Measurements from ENCODE around the gene HSPA12B.

Gene HSPA12B

DNA sequence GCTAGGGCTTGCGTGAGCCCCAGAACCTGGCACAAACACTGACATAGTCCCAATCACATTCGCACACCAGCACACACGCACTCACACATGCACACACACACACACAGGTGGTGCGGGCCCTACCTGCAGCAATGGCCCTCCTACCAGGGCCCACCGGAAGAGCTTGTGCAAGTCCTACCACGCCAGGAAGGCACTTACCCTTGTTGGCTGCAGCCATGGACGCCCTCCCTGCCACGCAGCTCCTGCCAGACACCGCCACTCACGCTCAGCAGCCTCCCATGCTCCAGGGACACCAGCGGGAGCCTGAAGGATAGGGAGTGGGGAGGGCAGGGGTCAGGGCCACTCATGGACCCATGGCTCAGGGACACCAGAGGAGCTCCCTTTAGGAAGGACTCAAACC is 27.4 kb downstream of the HSPA12B start:
- H3K27ac Mint-ChIP-seq (ENCODE audit: low read depth), result no peak overlapping the region
- H3K4me1 Mint-ChIP-seq, result no peaks in the 10 kb centered on the region
- peaks cover 4% of the 10 kb centered on the region for H3K36me3 Mint-ChIP-seq (ENCODE audit: insufficient read depth)
- no peaks in the 10 kb centered on the region for H3K9me3 Mint-ChIP-seq
- no peak for DNase-seq (ENCODE audit: low spot score in 2 of 2)
- no peaks in the 10 kb centered on the region for H3K27me3 Mint-ChIP-seq
- ATAC-seq (replicated peaks; ENCODE audit: extremely low read depth, poor library complexity, severe bottlenecking), result no peak
- no peak overlapping the region for H3K4me3 Mint-ChIP-seq

DNA sequence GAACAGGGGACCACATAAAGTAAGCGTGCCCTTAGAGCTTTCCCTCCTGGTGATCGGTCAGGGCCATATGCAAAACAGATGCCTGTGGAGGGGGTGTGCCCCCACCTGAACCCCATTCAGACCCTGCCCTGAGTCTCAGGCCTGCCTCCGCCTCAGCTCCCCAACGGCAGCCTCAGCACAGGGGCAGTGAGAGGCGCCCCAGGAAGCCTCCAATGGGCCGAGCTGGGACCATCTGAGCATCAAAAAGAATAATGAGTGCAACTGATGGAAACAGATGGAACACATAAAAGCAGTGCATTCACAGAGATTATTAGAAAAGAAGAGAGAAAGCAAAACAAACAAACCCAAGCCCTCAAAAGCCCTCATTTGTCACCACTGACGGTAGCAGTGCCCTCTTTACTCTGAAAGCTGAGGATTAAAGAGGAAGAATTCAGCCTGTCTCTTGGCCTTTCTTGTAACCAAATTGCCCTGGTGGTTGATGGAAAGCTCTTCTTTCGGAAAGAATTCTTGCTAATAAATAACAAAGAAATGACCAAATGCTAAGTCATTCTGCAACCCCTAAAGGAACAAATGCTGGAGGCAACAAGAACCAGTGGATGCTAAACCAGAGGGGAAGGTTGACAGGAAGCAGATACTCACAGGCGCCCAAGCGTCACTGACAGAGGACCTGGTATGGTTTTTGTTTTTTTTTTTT is 28.3 kb downstream of the HSPA12B start:
- no peak overlapping the region for H3K4me3 Mint-ChIP-seq
- no peaks in the 10 kb centered on the region for H3K27me3 Mint-ChIP-seq
- DNase-seq (ENCODE audit: low spot score in 2 of 2), result no peak
- ATAC-seq (replicated peaks; ENCODE audit: extremely low read depth, poor library complexity, severe bottlenecking), result no peak
- no peak overlapping the region for H3K27ac Mint-ChIP-seq (ENCODE audit: low read depth)
- peaks cover 4% of the 10 kb centered on the region for H3K36me3 Mint-ChIP-seq (ENCODE audit: insufficient read depth)
- H3K9me3 Mint-ChIP-seq, result no peaks in the 10 kb centered on the region
- H3K4me1 Mint-ChIP-seq, result peaks cover 6% of the 10 kb centered on the region

- Mint-ChIP-seq H3K27me3 (no peaks in the 10 kb centered on the region), H3K4me3 (no peak overlapping the region), H3K4me1 (peaks cover 26% of the 10 kb centered on the region), H3K9me3 (no peaks in the 10 kb centered on the region), H3K36me3 (ENCODE audit: insufficient read depth) (peaks cover 15% of the 10 kb centered on the region), H3K27ac (ENCODE audit: low read depth) (no peak overlapping the region)
- DNase-seq (ENCODE audit: low spot score in 2 of 2), result no peak
- no peak for ATAC-seq (replicated peaks; ENCODE audit: extremely low read depth, poor library complexity, severe bottlenecking)
These were observed 31.5 kb downstream of the HSPA12B start for GRCh38 chr20:3763671-3764601.

GRCh38 chr20:3764659-3765058 is 32.2 kb downstream of the HSPA12B start:
- no peak overlapping the region for H3K4me3 Mint-ChIP-seq
- ATAC-seq (replicated peaks; ENCODE audit: extremely low read depth, poor library complexity, severe bottlenecking), result no peak
- peaks cover 17% of the 10 kb centered on the region for H3K36me3 Mint-ChIP-seq (ENCODE audit: insufficient read depth)
- peaks cover 30% of the 10 kb centered on the region for H3K4me1 Mint-ChIP-seq
- no peak for DNase-seq (ENCODE audit: low spot score in 2 of 2)
- H3K9me3 Mint-ChIP-seq, result no peaks in the 10 kb centered on the region
- no peaks in the 10 kb centered on the region for H3K27me3 Mint-ChIP-seq
- H3K27ac Mint-ChIP-seq (ENCODE audit: low read depth), result no peak overlapping the region

GRCh38 chr20:3765171-3765882 is 32.8 kb downstream of the HSPA12B start:
- ATAC-seq (replicated peaks; ENCODE audit: extremely low read depth, poor library complexity, severe bottlenecking), result no peak
- Mint-ChIP-seq H3K4me3 (peak overlapping the region; percentile 76), H3K9me3 (no peaks in the 10 kb centered on the region), H3K27me3 (no peaks in the 10 kb centered on the region), H3K4me1 (peaks cover 30% of the 10 kb centered on the region), H3K36me3 (ENCODE audit: insufficient read depth) (peaks cover 17% of the 10 kb centered on the region), H3K27ac (ENCODE audit: low read depth) (no peak overlapping the region)
- no peak for DNase-seq (ENCODE audit: low spot score in 2 of 2)

- H3K9me3 Mint-ChIP-seq, result no peaks in the 10 kb centered on the region
- ATAC-seq (replicated peaks; ENCODE audit: extremely low read depth, poor library complexity, severe bottlenecking) (no peak), DNase-seq (ENCODE audit: low spot score in 2 of 2) (no peak)
- peaks cover 30% of the 10 kb centered on the region for H3K4me1 Mint-ChIP-seq
- H3K27me3 Mint-ChIP-seq, result no peaks in the 10 kb centered on the region
- H3K4me3 Mint-ChIP-seq, result peak overlapping the region; percentile 76
- H3K27ac Mint-ChIP-seq (ENCODE audit: low read depth), result peak overlapping the region; percentile 74
- H3K36me3 Mint-ChIP-seq (ENCODE audit: insufficient read depth), result peaks cover 17% of the 10 kb centered on the region
These were observed 34.1 kb downstream of the HSPA12B start for GRCh38 chr20:3766422-3767109.

DNA sequence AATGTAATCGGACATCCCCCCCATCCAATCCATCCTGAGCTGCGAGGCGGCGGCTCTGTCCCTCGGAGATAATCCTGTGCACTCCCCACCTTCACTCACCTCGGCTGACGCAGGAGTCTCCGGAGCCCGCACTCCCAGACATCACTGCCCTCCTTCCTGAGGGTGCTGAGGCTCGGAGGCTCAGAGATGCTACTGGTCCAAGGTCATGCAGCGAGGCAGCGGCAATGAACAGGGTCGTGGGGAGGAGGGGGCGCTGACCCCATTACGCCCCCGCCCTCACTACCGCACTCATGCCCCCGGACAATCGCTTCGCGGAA is 34.6 kb downstream of the HSPA12B start:
- ATAC-seq (replicated peaks; ENCODE audit: extremely low read depth, poor library complexity, severe bottlenecking) (no peak), DNase-seq (ENCODE audit: low spot score in 2 of 2) (no peak)
- Mint-ChIP-seq H3K4me1 (peaks cover 30% of the 10 kb centered on the region), H3K4me3 (peak overlapping the region; percentile 76), H3K27me3 (no peaks in the 10 kb centered on the region), H3K27ac (ENCODE audit: low read depth) (peak overlapping the region; percentile 74), H3K36me3 (ENCODE audit: insufficient read depth) (peaks cover 15% of the 10 kb centered on the region), H3K9me3 (no peaks in the 10 kb centered on the region)

DNA sequence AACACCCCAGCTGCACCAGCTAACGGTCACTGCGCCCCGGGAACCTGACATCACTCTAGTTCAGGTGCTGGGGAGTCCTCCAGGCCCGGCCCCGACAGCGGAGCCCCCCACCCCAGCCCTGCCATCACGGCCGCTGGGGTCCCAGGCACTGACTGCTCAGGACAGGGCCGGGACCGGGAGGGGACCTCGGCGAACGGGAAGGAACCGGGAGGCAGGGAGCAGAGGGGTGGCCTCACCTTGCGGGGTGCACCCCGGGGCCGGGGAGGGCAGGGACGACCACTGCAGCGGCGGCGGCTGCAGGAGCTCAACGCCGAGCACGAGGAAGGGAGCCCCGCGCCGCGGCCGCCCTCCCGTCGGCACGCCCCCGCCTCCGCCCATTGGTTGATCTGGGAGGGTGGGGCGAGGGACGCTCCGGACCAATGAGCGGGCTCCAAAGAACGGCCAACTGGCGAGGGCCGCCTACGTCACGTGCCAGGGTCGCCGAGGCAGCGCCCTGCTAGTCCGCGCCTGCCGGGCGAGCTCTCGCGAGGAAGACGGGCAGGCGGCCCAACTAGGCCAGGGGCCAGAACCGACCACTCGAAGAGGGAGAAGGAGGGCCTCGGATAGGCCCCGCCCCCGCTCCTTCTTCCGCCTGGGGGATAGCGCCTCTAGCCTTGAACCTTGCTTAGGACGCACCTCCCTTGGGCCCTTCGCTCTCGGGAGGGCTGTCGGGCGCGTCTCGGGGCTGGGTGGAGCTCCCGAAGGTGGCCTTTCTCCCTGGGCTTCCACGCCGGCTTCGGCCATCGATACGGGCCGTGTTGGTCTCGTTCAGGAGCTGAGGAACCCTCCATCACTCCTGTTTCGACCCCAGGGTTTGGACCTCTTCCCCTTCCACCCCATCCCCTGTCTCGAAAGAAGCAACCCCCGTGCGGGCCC is 35.2 kb downstream of the HSPA12B start, which contains the start of gene ADISSP:
Gene ADISSP, minus strand, starts transcription at position 327 of the 915 bp plus-strand sequence. CDS start 7,653 bp downstream, outside the sequence.
- peaks cover 13% of the 10 kb centered on the region for H3K36me3 Mint-ChIP-seq (ENCODE audit: insufficient read depth)
- H3K9me3 Mint-ChIP-seq, result no peaks in the 10 kb centered on the region
- H3K4me1 Mint-ChIP-seq, result peaks cover 30% of the 10 kb centered on the region
- H3K27me3 Mint-ChIP-seq, result no peaks in the 10 kb centered on the region
- DNase-seq (ENCODE audit: low spot score in 2 of 2) (peak; percentile 89 to 94), ATAC-seq (replicated peaks; ENCODE audit: extremely low read depth, poor library complexity, severe bottlenecking) (peak; percentile 87)
- H3K4me3 Mint-ChIP-seq, result peak within 1 kb of the TSS; percentile 76
- H3K27ac Mint-ChIP-seq (ENCODE audit: low read depth), result peak within 1 kb of the TSS; percentile 91

DNA sequence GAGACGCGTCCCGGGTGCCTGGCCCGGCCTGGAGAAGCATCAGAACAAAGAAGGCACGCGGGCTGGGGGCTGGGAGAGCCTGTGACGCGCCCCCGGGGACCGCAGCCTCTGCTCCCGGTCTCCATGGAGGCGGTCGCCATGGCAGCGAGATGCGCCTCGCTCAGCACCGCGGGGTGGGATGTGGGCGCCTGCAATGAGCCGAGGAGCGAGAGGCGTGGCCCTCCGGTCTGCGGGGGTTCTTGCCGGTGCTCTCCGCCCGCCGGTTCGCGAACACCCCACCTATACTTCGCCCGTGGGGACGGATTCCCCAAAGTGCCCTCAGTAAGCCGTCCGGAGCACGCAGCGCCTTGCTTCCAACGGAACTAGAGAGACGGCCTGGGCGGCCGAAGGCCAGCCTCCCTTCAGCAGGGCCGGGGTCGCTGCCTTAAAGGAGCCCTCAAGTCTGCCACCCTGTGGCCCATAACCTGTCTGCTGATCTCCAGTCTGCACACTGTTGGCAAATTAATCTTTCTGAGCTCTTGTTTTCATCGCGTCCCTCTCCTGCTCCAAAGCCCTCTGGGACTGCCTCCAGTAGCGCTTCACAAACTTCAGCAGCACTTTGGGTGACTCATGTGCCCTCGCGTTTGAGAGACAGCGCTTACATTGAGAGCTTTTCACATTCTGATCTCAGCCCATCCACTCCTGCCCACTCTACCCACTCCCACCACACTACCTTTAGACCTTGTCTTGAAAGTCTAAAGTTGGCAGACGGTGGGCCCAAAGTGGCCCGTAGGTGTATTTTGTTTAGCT is 36.1 kb downstream of the HSPA12B start:
- H3K9me3 Mint-ChIP-seq, result no peaks in the 10 kb centered on the region
- ATAC-seq (replicated peaks; ENCODE audit: extremely low read depth, poor library complexity, severe bottlenecking), result peak; percentile 74
- DNase-seq (ENCODE audit: low spot score in 2 of 2), result peak; percentile 70 to 83
- H3K4me3 Mint-ChIP-seq, result peak overlapping the region; percentile 76
- H3K36me3 Mint-ChIP-seq (ENCODE audit: insufficient read depth), result peaks cover 13% of the 10 kb centered on the region
- H3K4me1 Mint-ChIP-seq, result peaks cover 30% of the 10 kb centered on the region
- peak overlapping the region; percentile 91 for H3K27ac Mint-ChIP-seq (ENCODE audit: low read depth)
- H3K27me3 Mint-ChIP-seq, result no peaks in the 10 kb centered on the region

DNA sequence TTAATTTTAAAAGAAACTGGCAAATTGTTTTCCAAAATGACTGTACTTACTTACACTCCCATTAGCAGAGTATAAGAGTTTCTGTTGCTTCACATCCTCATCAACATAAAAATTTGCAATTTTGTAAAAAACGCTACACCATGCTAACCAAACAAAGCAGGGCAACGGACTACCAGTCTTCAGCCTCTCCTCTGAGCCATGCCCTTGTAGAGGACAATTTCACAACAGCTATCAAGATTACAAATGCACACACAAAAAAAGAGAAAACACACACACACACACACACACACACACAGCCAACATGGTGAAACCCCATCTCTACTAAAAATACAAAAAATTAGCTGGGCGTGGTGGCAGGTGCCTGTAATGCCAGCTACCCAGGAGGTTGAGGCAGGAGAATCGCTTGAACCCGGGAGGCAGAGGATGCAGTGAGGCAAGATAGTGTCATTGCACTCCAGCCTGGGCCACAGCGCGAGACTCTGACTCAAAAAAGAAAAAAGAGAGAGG is 39.1 kb downstream of the HSPA12B start:
- Mint-ChIP-seq H3K27me3 (no peaks in the 10 kb centered on the region), H3K4me1 (peaks cover 16% of the 10 kb centered on the region), H3K36me3 (ENCODE audit: insufficient read depth) (peaks cover 12% of the 10 kb centered on the region), H3K27ac (ENCODE audit: low read depth) (no peak overlapping the region), H3K9me3 (no peaks in the 10 kb centered on the region), H3K4me3 (no peak overlapping the region)
- ATAC-seq (replicated peaks; ENCODE audit: extremely low read depth, poor library complexity, severe bottlenecking), result no peak
- no peak for DNase-seq (ENCODE audit: low spot score in 2 of 2)

Data from central memory CD8-positive, alpha-beta T cell (primary cell).